Nephron (organoid): ENCODE results near the gene ZCCHC4.
"Not testable (repeated sequence)": the region's sequence is repeated elsewhere in the genome, so short reads cannot be mapped to it uniquely, and the experiment has no call there.

Experiments used
- H3K27ac Mint-ChIP-seq, 3 experiments: 2 replicates each; pipeline ENCODE4 v1.8.0; 2020; ENCODE audit warnings: mixed read lengths in 3 of 3, mild to moderate bottlenecking in 2 of 3, moderate library complexity in 1 of 3
- H3K27me3 Mint-ChIP-seq: 2 replicates; pipeline ENCODE4 v1.8.0; 2021; ENCODE audit warnings: low read depth, mild to moderate bottlenecking, moderate library complexity, mixed read lengths
- H3K36me3 Mint-ChIP-seq: 2 replicates; pipeline ENCODE4 v1.8.0; 2020; ENCODE audit warnings: low read depth, mixed read lengths
- H3K4me1 Mint-ChIP-seq: 2 replicates; pipeline ENCODE4 v1.8.0; 2020; ENCODE audit warnings: mixed read lengths
- H3K4me3 Mint-ChIP-seq, 3 experiments: 2 replicates each; pipeline ENCODE4 v1.8.0; 2020; ENCODE audit warnings: mild to moderate bottlenecking in 3 of 3, mixed read lengths in 3 of 3, moderate library complexity in 2 of 3
- H3K9me3 Mint-ChIP-seq: 2 replicates; pipeline ENCODE4 v1.8.0; 2020; ENCODE audit warnings: mixed read lengths
- CTCF ChIP-seq, 3 experiments: fragments of 200-600 bp; sonication (generic); IDR thresholded peaks; one replicate each; pipeline ENCODE4 v1.5.0; 2021; ENCODE audit warnings: antibody characterized with exemption in 3 of 3; ENCODE audit not compliant: unreplicated experiment in 3 of 3

The ZCCHC4 gene

GRCh38 chr4:25321703-25322102, 9.1 kb downstream of the ZCCHC4 start:
- Mint-ChIP-seq H3K4me3 (no peak overlapping the region), H3K9me3 (no peaks in the 10 kb centered on the region), H3K36me3 (peaks cover 32% of the 10 kb centered on the region), H3K27ac (no peak overlapping the region), H3K4me1 (no peaks in the 10 kb centered on the region), H3K27me3 (no peaks in the 10 kb centered on the region)
- TF ChIP-seq CTCF (IDR thresholded peaks at IDR 0.05; ENCODE audit: unreplicated experiment in 3 of 3) = no peak

DNA sequence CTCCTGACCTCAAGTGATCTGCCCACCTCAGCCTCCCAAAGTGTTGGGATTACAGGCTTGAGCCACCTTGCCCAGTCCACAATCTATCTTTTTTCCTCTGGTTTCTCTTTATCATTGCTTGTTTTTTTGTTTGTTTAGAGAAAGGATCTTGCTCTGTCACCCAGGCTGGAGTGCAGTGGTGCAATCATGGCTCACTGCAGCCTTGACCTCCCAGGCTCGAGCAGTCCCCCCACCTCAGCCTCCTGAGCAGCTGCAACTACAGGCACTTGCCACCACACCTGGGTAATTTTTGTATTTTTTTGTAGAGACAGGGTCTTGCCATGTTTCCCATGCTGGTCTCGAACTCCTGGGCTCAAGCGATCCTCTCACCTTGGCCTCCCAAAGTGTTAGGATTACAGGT, 15.9 kb downstream of the ZCCHC4 start:
- H3K4me1 Mint-ChIP-seq, H3K27ac Mint-ChIP-seq, H3K4me3 Mint-ChIP-seq, H3K27me3 Mint-ChIP-seq, H3K36me3 Mint-ChIP-seq, H3K9me3 Mint-ChIP-seq: not testable (repeated sequence)

GRCh38 chr4:25330335-25330734, 17.8 kb downstream of the ZCCHC4 start:
- H3K9me3 Mint-ChIP-seq = no peaks in the 10 kb centered on the region
- no peak for TF ChIP-seq CTCF (IDR thresholded peaks at IDR 0.05; ENCODE audit: unreplicated experiment in 3 of 3)
- H3K27ac Mint-ChIP-seq = no peak overlapping the region
- peaks cover 9% of the 10 kb centered on the region for H3K36me3 Mint-ChIP-seq
- H3K27me3 Mint-ChIP-seq = peaks cover 3% of the 10 kb centered on the region
- H3K4me3 Mint-ChIP-seq = no peak overlapping the region
- no peaks in the 10 kb centered on the region for H3K4me1 Mint-ChIP-seq

DNA sequence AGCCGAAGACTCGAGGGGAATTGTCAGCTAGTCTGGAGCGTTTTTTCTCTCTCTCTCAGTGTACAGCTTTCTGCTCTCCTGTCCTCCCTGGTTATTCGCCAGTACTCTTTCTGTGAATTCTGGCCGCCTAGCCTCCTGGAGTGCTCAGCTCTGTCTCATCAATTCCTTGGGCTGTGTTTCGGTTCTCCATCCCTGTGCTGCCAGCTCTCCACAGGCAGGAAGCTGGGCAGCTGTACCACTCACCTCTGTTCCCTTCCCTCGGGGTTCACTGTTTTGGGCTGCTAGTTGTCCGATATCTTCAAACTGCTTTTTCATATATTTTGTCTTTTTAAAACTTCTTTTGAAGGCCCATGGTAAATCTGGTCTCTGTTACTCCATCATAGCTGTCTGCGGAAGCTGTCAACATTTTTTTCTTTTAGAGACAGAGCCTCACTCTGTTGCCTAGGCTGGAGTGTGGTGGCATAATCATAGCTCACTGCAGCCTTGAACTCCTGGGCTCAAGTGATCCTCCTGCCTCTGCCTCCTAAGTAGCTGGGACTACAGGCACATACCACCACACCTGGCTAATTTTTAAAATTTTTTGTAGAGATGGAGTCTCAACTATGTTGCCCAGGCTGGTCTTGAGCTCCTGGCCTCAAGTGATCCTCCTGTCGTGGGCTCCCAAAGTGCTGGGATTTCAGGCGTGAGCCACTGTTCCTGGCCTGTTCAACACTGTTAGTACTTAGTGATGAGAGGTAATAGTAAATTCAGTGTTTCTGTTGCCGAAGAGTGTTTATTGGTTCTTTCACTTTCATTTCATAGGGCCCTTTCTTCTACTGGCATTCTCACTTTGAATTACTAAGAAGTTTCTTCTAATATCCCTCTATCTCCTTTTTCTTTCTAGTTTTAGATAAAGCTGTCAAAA, 18.6 kb downstream of the ZCCHC4 start:
- Mint-ChIP-seq H3K36me3 (peaks cover 8% of the 10 kb centered on the region), H3K4me3 (no peak overlapping the region), H3K9me3 (no peaks in the 10 kb centered on the region), H3K27me3 (peaks cover 3% of the 10 kb centered on the region), H3K4me1 (no peaks in the 10 kb centered on the region), H3K27ac (no peak overlapping the region)
- TF ChIP-seq CTCF (IDR thresholded peaks at IDR 0.05; ENCODE audit: unreplicated experiment in 3 of 3) = no peak

DNA sequence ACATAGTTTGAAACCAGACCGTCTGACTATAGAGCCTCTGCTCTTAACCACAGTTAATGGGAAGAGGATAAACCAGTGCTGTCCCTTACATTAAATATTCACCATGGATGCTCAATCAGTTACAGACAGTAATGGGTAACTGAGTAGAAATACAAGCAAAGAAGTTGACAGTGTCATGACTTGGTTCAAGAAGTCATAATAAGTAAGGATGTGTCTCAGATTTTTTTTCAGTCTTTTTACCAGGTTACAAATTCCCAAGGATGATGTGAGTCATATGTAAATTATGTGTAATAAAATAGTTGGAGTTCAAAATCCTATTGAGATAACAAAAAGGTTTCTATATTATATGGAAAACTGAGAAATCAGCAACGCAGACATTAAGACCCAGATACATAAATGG, 31.1 kb downstream of the ZCCHC4 start:
- TF ChIP-seq CTCF (IDR thresholded peaks at IDR 0.05; ENCODE audit: unreplicated experiment in 3 of 3) = no peak
- peak overlapping the region in 1 of 3 experiments; percentile 85 for H3K27ac Mint-ChIP-seq
- H3K9me3 Mint-ChIP-seq = no peaks in the 10 kb centered on the region
- peaks cover 16% of the 10 kb centered on the region for H3K36me3 Mint-ChIP-seq
- H3K4me1 Mint-ChIP-seq = peaks cover 7% of the 10 kb centered on the region
- no peaks in the 10 kb centered on the region for H3K27me3 Mint-ChIP-seq
- no peak overlapping the region for H3K4me3 Mint-ChIP-seq

- Mint-ChIP-seq H3K9me3 (no peaks in the 10 kb centered on the region), H3K27me3 (no peaks in the 10 kb centered on the region), H3K36me3 (peaks cover 8% of the 10 kb centered on the region), H3K27ac (peak overlapping the region in 2 of 3 experiments; percentile 45 to 87), H3K4me3 (no peak overlapping the region), H3K4me1 (peaks cover 7% of the 10 kb centered on the region)
- no peak for TF ChIP-seq CTCF (IDR thresholded peaks at IDR 0.05; ENCODE audit: unreplicated experiment in 3 of 3)
Measured at GRCh38 chr4:25345744-25346143, 33.2 kb downstream of the ZCCHC4 start.
